ENCODE data around the gene APCDD1. TPM values are rescaled to one million over a fixed set of nuclear protein-coding genes. Genes with fewer than 3 reads are reported as not detected.
"Not testable (repeated sequence)": the region's sequence is repeated elsewhere in the genome, so short reads cannot be mapped to it uniquely, and the experiment has no call there.

The APCDD1 gene
- total RNA-seq, 2 experiments from 2014 or later, result not detected

GRCh38 chr18:10459587-10459986 is 5.2 kb downstream of the APCDD1 start:
- peaks cover 38% of the 10 kb centered on the region for H3K27me3 Mint-ChIP-seq
- H3K9me3 Mint-ChIP-seq, result peaks cover 2% of the 10 kb centered on the region
- peaks cover 3% of the 10 kb centered on the region for H3K36me3 Mint-ChIP-seq (ENCODE audit: low read depth)
- POLR2A ChIA-PET, result no interaction called here
- CTCF ChIA-PET, result no interaction called here
- H3K4me1 Mint-ChIP-seq, result peaks cover 4% of the 10 kb centered on the region
- H3K4me3 Mint-ChIP-seq, result no peak overlapping the region
- no peak overlapping the region for H3K27ac Mint-ChIP-seq
- no peak for DNase-seq

GRCh38 chr18:10460414-10461018 is 6.1 kb downstream of the APCDD1 start:
- Mint-ChIP-seq H3K36me3 (ENCODE audit: low read depth) (peaks cover 2% of the 10 kb centered on the region), H3K27me3 (peaks cover 34% of the 10 kb centered on the region), H3K9me3 (peaks cover 2% of the 10 kb centered on the region), H3K4me1 (no peaks in the 10 kb centered on the region), H3K27ac (no peak overlapping the region), H3K4me3 (no peak overlapping the region)
- POLR2A ChIA-PET, result no interaction called here
- DNase-seq, result no peak
- CTCF ChIA-PET, result no interaction called here

GRCh38 chr18:10461989-10462388 is 7.6 kb downstream of the APCDD1 start:
- ChIA-PET POLR2A (no interaction called here), CTCF (no interaction called here)
- Mint-ChIP-seq H3K27me3 (peaks cover 20% of the 10 kb centered on the region), H3K27ac (no peak overlapping the region), H3K36me3 (ENCODE audit: low read depth) (no peaks in the 10 kb centered on the region), H3K9me3 (peaks cover 2% of the 10 kb centered on the region), H3K4me3 (no peak overlapping the region), H3K4me1 (no peaks in the 10 kb centered on the region)
- no peak for DNase-seq

GRCh38 chr18:10462597-10462996 is 8.2 kb downstream of the APCDD1 start:
- CTCF ChIA-PET, result no interaction called here
- H3K27ac Mint-ChIP-seq, result no peak overlapping the region
- POLR2A ChIA-PET, result no interaction called here
- peaks cover 15% of the 10 kb centered on the region for H3K27me3 Mint-ChIP-seq
- H3K4me3 Mint-ChIP-seq, result no peak overlapping the region
- no peaks in the 10 kb centered on the region for H3K4me1 Mint-ChIP-seq
- no peak for DNase-seq
- H3K36me3 Mint-ChIP-seq (ENCODE audit: low read depth), result no peaks in the 10 kb centered on the region
- H3K9me3 Mint-ChIP-seq, result peaks cover 2% of the 10 kb centered on the region

- no peak overlapping the region for H3K27ac Mint-ChIP-seq
- no peaks in the 10 kb centered on the region for H3K36me3 Mint-ChIP-seq (ENCODE audit: low read depth)
- peaks cover 10% of the 10 kb centered on the region for H3K27me3 Mint-ChIP-seq
- H3K4me3 Mint-ChIP-seq, result no peak overlapping the region
- DNase-seq, result no peak
- peaks cover 2% of the 10 kb centered on the region for H3K9me3 Mint-ChIP-seq
- ChIA-PET POLR2A (no interaction called here), CTCF (no interaction called here)
- H3K4me1 Mint-ChIP-seq, result no peaks in the 10 kb centered on the region
Measured at GRCh38 chr18:10463096-10463495, 8.7 kb downstream of the APCDD1 start.

GRCh38 chr18:10463741-10464140 is 9.3 kb downstream of the APCDD1 start:
- Mint-ChIP-seq H3K9me3 (peaks cover 2% of the 10 kb centered on the region), H3K36me3 (ENCODE audit: low read depth) (no peaks in the 10 kb centered on the region), H3K4me1 (no peaks in the 10 kb centered on the region), H3K4me3 (no peak overlapping the region), H3K27me3 (peaks cover 10% of the 10 kb centered on the region), H3K27ac (no peak overlapping the region)
- POLR2A ChIA-PET, result no interaction called here
- DNase-seq, result no peak
- CTCF ChIA-PET, result interaction anchor here (1.4 kb wide), 1 partner anchor 54 kb away, joined by 3 read pairs; no protein-coding TSS in a partner anchor

- H3K4me1 Mint-ChIP-seq; H3K27ac Mint-ChIP-seq; DNase-seq; H3K9me3 Mint-ChIP-seq; H3K36me3 Mint-ChIP-seq (ENCODE audit: low read depth); H3K4me3 Mint-ChIP-seq; POLR2A ChIA-PET; H3K27me3 Mint-ChIP-seq: not testable (repeated sequence)
- CTCF ChIA-PET, result interaction anchor here (1.4 kb wide), 1 partner anchor 53 kb away, joined by 3 read pairs; no protein-coding TSS in a partner anchor
Measured at GRCh38 chr18:10464161-10464648, 9.8 kb downstream of the APCDD1 start.

GRCh38 chr18:10465174-10465939 is 10.9 kb downstream of the APCDD1 start:
- POLR2A ChIA-PET, result no interaction called here
- DNase-seq, result no peak
- Mint-ChIP-seq H3K4me3 (no peak overlapping the region), H3K27me3 (peaks cover 8% of the 10 kb centered on the region), H3K27ac (no peak overlapping the region), H3K9me3 (peaks cover 2% of the 10 kb centered on the region), H3K4me1 (no peaks in the 10 kb centered on the region), H3K36me3 (ENCODE audit: low read depth) (no peaks in the 10 kb centered on the region)
- CTCF ChIA-PET, result interaction anchor here (1.4 kb wide), 1 partner anchor 52 kb away, joined by 3 read pairs; no protein-coding TSS in a partner anchor

- CTCF ChIA-PET, result no interaction called here
- Mint-ChIP-seq H3K9me3 (no peaks in the 10 kb centered on the region), H3K4me3 (no peak overlapping the region), H3K27ac (no peak overlapping the region), H3K4me1 (no peaks in the 10 kb centered on the region), H3K27me3 (peaks cover 2% of the 10 kb centered on the region), H3K36me3 (ENCODE audit: low read depth) (no peaks in the 10 kb centered on the region)
- no peak for DNase-seq
- POLR2A ChIA-PET, result no interaction called here
Measured at GRCh38 chr18:10470429-10470828, 16.0 kb downstream of the APCDD1 start.

GRCh38 chr18:10471574-10471973 is 17.1 kb downstream of the APCDD1 start:
- no peak overlapping the region for H3K4me3 Mint-ChIP-seq
- no peak for DNase-seq
- H3K27me3 Mint-ChIP-seq, result peaks cover 9% of the 10 kb centered on the region
- no peaks in the 10 kb centered on the region for H3K4me1 Mint-ChIP-seq
- ChIA-PET CTCF (no interaction called here), POLR2A (no interaction called here)
- H3K27ac Mint-ChIP-seq, result no peak overlapping the region
- H3K36me3 Mint-ChIP-seq (ENCODE audit: low read depth), result no peaks in the 10 kb centered on the region
- H3K9me3 Mint-ChIP-seq, result no peaks in the 10 kb centered on the region

- Mint-ChIP-seq H3K27me3 (peaks cover 10% of the 10 kb centered on the region), H3K4me3 (no peak overlapping the region), H3K27ac (no peak overlapping the region), H3K36me3 (ENCODE audit: low read depth) (no peaks in the 10 kb centered on the region), H3K4me1 (no peaks in the 10 kb centered on the region), H3K9me3 (no peaks in the 10 kb centered on the region)
- ChIA-PET POLR2A (no interaction called here), CTCF (no interaction called here)
- DNase-seq, result no peak
Measured at GRCh38 chr18:10473132-10473531, 18.7 kb downstream of the APCDD1 start.

GRCh38 chr18:10474309-10474708 is 19.9 kb downstream of the APCDD1 start:
- Mint-ChIP-seq H3K4me1 (no peaks in the 10 kb centered on the region), H3K27ac (no peak overlapping the region), H3K9me3 (no peaks in the 10 kb centered on the region), H3K36me3 (ENCODE audit: low read depth) (no peaks in the 10 kb centered on the region), H3K4me3 (no peak overlapping the region), H3K27me3 (peaks cover 8% of the 10 kb centered on the region)
- no peak for DNase-seq
- ChIA-PET CTCF (no interaction called here), POLR2A (no interaction called here)

GRCh38 chr18:10475276-10475653 is 20.8 kb downstream of the APCDD1 start:
- POLR2A ChIA-PET, result no interaction called here
- CTCF ChIA-PET, result no interaction called here

More at GRCh38 chr18:10475276-10475653, 20.8 kb downstream of the APCDD1 start:
- H3K27me3 Mint-ChIP-seq, result peaks cover 8% of the 10 kb centered on the region
- no peaks in the 10 kb centered on the region for H3K9me3 Mint-ChIP-seq
- no peak overlapping the region for H3K4me3 Mint-ChIP-seq
- H3K36me3 Mint-ChIP-seq (ENCODE audit: low read depth), result no peaks in the 10 kb centered on the region
- H3K4me1 Mint-ChIP-seq, result no peaks in the 10 kb centered on the region
- DNase-seq, result no peak
- no peak overlapping the region for H3K27ac Mint-ChIP-seq
